HG03039 (cell line): ENCODE data around the gene XIRP1.

ENCODE experiments used
- ATAC-seq: cut with Tn5 transposase; IDR thresholded peaks from one replicate; pipeline ENCODE4 v1.9.1; 2021; ENCODE audit warnings: mild to moderate bottlenecking, moderate library complexity; ENCODE audit not compliant: unreplicated experiment

The XIRP1 gene

GRCh38 chr3:39188271-39189149 lies 3.9 kb downstream of the XIRP1 start:
- ATAC-seq, result no peak

GRCh38 chr3:39187372-39188155 lies 4.8 kb downstream of the XIRP1 start:
- no peak for ATAC-seq

GRCh38 chr3:39186692-39187151 lies 5.7 kb downstream of the XIRP1 start:
- no peak for ATAC-seq

- no peak for ATAC-seq
These were observed 6.3 kb downstream of the XIRP1 start for GRCh38 chr3:39185959-39186691.

DNA sequence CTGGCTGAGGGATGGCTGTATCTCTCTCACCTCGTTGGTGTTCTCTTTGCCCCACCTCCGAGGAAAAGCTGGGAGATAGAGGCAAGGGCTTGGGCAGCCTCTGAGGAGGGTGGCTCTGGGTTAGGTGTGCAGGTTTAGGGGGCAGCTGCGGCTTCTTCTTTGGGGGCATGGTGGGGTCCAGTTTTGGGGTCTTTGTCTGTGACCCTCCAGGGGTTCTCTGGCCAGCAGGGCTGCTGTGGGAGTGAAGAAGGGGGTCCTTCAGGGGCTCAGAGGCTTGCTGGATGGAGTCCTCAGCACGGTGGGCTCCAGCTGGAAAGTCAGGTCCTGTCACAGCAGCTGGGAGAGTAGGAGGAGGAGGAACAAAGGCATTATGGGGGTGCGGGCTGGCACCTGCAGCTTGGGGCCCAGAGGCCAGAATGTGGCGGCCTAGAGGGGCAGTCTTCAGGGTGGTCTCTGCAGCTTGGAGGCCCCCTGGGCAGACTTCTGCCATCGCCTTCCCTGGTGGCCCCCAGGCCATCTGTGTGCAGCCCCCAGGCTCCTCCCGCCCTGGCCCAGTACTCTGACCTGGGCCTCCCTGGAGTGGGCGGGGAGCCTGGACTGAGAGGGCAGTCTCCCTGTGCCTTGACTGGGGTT lies 7.0 kb downstream of the XIRP1 start:
- ATAC-seq, result no peak

DNA sequence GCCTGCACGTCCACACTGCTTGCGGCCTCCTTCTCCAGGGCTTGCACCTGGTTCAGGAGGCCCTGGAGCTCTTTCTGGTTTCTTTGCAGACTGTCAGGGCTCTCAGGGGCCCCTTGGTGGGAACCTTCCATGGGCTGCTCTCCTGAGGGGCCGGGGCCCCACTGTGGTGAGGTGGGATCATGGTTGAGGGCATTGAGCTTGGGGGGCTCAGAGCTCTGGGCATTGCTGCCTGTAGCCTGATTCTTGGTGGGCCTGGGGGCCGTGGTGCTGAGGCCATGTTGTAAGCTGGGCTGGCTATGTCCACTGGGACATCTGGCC lies 7.5 kb downstream of the XIRP1 start:
- no peak for ATAC-seq

GRCh38 chr3:39184081-39184967 lies 8.1 kb downstream of the XIRP1 start:
- ATAC-seq, result no peak

DNA sequence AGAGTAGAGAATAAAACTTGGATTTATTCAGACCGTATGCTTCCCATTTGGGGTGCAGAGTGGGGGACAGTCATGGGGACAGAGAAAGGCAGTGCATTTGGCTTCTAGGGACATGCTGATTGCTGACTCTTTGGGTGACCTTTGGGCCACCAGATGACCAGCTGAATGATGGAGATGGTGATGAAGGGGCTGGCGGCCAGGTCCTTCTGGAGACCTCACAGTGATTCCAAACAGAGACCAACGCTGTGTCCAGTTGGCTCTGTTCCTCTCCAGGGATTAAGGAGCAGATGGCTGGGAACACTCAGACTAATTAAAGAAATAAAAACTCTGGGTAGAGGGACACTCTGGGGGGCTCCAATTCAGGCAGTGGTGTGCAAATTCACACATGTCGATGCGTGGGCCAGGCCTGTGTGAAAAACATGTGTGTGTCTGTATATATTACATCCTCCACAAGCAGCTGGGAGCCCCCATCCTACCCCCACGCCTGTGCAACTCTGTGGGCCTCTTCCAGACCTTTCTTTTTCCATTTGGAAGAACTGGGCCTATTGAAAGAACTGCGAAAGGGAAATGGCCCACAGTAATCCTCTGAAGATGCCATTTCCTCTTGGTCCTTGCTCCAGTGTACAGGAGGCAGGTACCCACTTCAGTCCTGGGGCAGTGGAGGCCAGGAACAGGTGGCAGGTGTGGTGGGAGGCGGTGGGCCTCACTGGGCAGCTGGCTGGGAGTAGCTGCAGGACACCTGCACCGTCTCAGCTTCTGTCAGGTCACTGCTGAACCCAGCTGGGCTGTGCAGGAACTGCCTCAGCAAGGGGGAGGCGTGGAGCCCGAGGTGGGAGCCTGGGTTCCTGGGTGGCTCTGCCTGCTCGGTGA lies 8.9 kb downstream of the XIRP1 start:
- ATAC-seq, result no peak

DNA sequence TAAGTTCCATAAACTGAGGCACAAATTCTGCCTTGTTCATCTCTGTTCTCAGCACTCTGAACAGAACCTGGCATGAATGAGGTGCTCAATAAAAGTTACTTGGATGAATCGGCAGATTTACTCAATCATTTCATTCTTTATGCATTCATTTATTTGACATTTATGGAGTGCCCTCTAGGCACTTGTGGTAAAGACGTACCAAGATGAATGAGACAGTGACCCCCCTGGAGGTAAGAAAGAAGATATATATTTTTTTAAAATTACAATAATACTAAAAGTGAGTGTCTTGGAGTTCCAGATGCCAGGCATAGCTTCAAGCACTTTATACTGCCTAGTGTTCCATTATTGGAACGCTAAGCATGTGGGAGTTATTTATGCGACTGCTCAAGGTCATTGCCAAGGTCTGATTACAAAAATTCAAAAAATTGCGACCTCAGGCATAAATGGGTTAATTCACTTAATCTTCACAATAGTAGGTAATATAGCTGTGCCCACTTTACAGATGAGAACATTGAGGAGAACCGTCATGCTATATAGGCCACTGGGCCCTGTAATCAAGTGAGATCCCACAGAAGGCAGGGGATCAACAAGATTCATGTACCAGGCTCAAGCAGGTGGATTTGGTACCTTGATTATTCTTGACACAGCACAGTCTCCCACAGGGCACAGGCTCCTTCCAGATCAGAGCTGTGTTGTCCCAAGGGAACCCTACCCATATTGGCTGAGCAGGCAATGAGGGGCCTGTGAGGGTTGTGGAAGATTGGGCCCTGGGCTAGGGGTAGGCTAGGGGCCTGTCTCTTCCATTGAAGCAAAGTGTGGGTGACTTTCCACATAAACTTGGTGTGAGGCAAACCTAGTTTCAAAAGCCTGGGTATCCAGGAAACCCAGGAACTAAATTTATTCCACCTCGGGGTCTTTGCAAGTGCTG lies 10.7 kb downstream of the XIRP1 start:
- ATAC-seq, result no peak

- peak; percentile 89 for ATAC-seq
These were observed 11.6 kb downstream of the XIRP1 start for GRCh38 chr3:39180546-39181346.

DNA sequence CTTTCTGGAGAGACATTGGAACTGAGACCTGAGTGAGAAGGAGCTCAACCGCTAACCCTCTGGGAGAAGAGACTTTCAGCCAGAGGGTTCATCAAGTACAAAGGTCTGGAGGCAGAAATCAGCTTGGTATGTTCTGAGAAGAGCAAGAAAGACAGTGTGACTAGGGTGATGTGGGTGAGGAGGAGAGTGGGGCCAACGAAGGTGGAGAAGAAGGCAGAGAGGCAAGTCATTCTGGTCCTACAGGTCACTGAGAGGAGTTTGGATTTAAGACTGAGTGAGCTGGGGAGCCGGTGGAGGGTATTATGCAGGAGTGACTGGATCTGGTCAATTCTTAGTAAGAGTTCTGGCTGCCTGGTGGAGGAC lies 12.2 kb downstream of the XIRP1 start:
- no peak for ATAC-seq

GRCh38 chr3:39178553-39178952 lies 13.8 kb downstream of the XIRP1 start:
- no peak for ATAC-seq

GRCh38 chr3:39177708-39178332 lies 14.6 kb downstream of the XIRP1 start:
- ATAC-seq, result peak; percentile 40

DNA sequence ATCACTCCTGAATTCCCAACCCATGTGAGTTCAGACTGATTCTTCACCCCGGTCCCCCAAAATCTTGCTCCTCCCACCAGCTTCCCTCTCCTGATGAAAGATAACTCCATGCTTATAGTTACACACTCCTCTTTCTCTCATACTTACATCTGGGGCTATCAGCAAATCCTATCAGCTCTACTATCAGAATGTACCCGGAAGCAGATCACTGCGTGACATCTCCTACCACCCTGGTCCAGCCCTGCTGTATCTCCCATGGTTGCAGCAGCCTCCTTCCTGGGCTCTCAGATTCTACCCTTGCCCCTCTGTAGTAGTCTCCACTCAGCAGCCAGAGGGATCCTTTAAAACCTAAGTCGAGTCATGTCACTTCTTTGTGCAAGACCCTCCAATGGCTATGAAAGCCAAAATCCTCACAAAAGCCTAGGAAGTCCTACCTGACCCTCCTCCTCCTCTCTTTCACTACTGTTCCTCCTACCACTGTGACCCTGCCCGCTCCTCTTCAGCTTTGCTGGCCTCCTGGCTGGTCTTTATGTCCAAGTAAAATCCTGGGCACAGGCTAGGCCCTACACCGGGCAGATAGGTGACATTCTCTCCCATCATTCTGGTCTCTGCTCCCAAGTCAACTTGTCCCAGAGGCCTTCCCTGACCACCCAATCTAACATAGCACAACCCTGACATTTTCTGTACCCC lies 16.2 kb downstream of the XIRP1 start:
- ATAC-seq, result no peak

DNA sequence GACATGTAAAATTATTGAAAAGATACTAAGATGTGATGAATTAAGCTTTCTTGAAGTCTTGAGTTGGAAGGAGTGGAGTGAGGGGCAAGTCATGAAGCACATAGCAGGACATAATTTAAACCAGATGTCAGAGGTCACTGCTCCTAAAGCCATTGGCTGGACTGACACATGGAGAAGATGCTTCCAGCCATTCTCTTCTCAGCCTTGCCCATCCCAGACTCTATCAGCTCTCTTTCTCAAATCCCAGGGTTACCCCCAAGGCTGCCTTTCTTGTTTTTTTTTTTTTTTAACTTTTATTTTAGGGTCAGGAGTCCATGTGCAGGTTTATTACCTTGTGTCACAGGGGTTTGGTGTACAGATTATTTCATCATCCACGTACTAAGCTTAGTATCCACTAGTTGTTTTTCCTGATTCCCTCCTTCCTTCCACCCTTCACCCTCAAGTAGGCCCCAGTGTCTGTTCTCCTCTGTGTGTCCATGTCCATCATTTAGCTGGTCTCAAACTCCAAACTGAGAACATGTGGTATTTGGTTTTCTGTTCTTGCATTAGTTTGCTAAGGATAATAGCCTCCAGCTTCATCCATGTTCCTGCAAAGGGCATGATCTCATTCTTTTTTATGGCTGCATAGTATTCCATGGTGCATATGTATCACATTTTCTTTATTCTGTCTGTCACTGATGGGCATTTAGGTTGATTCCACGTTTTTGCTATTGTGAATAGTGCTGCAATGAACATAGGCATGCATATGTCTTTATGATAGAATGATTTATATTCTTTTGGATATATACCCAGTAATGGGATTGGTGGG lies 18.9 kb downstream of the XIRP1 start:
- no peak for ATAC-seq
